ENCODE measurements around the gene CEP72.

DNA sequence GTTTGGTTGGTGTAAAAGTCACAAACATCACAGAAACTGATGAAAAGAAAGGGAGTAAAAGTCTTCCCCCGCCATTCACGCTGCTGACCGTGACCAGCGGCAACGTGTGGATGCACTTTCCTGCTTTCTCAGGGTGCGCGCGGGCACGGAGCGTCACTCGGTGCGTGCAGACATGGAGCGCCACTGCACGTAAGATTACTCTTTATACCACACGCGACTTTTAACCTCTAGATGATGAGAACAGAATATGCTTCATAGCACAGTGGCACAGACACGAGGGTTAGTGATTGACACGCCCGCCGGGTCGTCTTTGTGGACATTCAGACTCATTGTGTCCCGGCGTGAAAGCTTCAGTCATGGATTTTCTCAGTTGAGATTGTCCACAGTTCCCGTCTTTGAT is 15.7 kb downstream of the CEP72 start:
- TF ChIP-seq, protein P1, sequence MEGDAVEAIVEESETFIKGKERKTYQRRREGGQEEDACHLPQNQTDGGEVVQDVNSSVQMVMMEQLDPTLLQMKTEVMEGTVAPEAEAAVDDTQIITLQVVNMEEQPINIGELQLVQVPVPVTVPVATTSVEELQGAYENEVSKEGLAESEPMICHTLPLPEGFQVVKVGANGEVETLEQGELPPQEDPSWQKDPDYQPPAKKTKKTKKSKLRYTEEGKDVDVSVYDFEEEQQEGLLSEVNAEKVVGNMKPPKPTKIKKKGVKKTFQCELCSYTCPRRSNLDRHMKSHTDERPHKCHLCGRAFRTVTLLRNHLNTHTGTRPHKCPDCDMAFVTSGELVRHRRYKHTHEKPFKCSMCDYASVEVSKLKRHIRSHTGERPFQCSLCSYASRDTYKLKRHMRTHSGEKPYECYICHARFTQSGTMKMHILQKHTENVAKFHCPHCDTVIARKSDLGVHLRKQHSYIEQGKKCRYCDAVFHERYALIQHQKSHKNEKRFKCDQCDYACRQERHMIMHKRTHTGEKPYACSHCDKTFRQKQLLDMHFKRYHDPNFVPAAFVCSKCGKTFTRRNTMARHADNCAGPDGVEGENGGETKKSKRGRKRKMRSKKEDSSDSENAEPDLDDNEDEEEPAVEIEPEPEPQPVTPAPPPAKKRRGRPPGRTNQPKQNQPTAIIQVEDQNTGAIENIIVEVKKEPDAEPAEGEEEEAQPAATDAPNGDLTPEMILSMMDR (IDR thresholded peaks at IDR 0.05), result no peak
- no peak for TF ChIP-seq POLR2A (IDR thresholded peaks at IDR 0.05)
